ENCODE data around the gene ENTREP3. TPM values are rescaled to one million over a fixed set of nuclear protein-coding genes. Genes with fewer than 3 reads are reported as not detected.

Gene ENTREP3
- total and polyA plus RNA-seq, 7 donors: 17.6 to 61.3 (median 21.3) TPM

- DNase-seq: peak in 1 of 2 donors; percentile 26
- no peak for ATAC-seq
- Histone ChIP-seq H3K4me1 (peaks cover 20% of the 10 kb centered on the region), H3K27me3 (ENCODE audit: insufficient read depth in 3 of 3, low read length in 2 of 3) (no peaks in the 10 kb centered on the region), H3K9me3 (no peaks in the 10 kb centered on the region), H3K4me3 (no peak overlapping the region), H3K36me3 (ENCODE audit: insufficient read depth in 1 of 2, low read depth in 1 of 2) (no peaks in the 10 kb centered on the region), H3K27ac (peak overlapping the region; percentile 71)
- no peak for TF ChIP-seq CTCF (IDR thresholded peaks at IDR 0.05)
- 88 to 89% (median 89%) methylated on average over 15 of the region's 15 CpGs for WGBS, 3 donors
- intact Hi-C loops (cut with DNase I): no loop called here
Measured at GRCh38 chr1:155197901-155198546, 57.3 kb downstream of the ENTREP3 start.

Other genes starting within 250 kb of the ENTREP3 start
- gene DCST2, start 221.7 kb downstream of the ENTREP3 start, total RNA-seq: under 1 TPM in 2 of 4 donors, not detected in 2; 0.19 to 0.56 TPM
- gene DCST2, start 221.7 kb downstream of the ENTREP3 start, polyA plus RNA-seq: under 1 TPM; 0.04 to 0.38 (median 0.07) TPM
- gene DCST1, start 221.7 kb downstream of the ENTREP3 start, total RNA-seq: under 1 TPM in 2 of 4 donors, not detected in 2; 0.12 to 0.34 TPM
- gene DCST1, start 221.7 kb downstream of the ENTREP3 start, polyA plus RNA-seq: not detected
- 10 to 100 TPM; 38.4 to 50.9 (median 49.3) TPM for gene ADAM15, start 204.2 kb downstream of the ENTREP3 start, total RNA-seq
- gene ADAM15, start 204.2 kb downstream of the ENTREP3 start, polyA plus RNA-seq: 10 to 100 TPM; 33.2 to 45.4 (median 41.0) TPM
- 1 to 10 TPM in 1 of 4 donors, under 1 TPM in 3; 0.69 to 1.1 (median 0.77) TPM for gene EFNA4, start 191.7 kb downstream of the ENTREP3 start, total RNA-seq
- 1 to 10 TPM in 2 of 3 donors, under 1 TPM in 1; 0.39 to 1.3 (median 1.2) TPM for gene EFNA4, start 191.7 kb downstream of the ENTREP3 start, polyA plus RNA-seq
- gene EFNA3, start 176.6 kb downstream of the ENTREP3 start, total RNA-seq: under 1 TPM in 3 of 4 donors, not detected in 1; 0.32 to 0.69 (median 0.57) TPM
- gene EFNA3, start 176.6 kb downstream of the ENTREP3 start, polyA plus RNA-seq: under 1 TPM; 0.17 to 1.00 (median 0.39) TPM
- 10 to 100 TPM; 11.4 to 42.6 (median 33.0) TPM for gene EFNA1, start 127.6 kb downstream of the ENTREP3 start, total RNA-seq
- gene EFNA1, start 127.6 kb downstream of the ENTREP3 start, polyA plus RNA-seq: 10 to 100 TPM in 2 of 3 donors, 1 to 10 TPM in 1; 5.5 to 15.0 (median 12.4) TPM
- 1 to 10 TPM; 6.7 to 8.4 (median 7.8) TPM for gene SLC50A1, start 119.6 kb downstream of the ENTREP3 start, total RNA-seq
- gene SLC50A1, start 119.6 kb downstream of the ENTREP3 start, polyA plus RNA-seq: 10 to 100 TPM in 2 of 3 donors, 1 to 10 TPM in 1; 7.5 to 16.2 (median 10.8) TPM
- gene DPM3, start 115.0 kb downstream of the ENTREP3 start, total RNA-seq: 10 to 100 TPM; 47.0 to 54.5 (median 50.0) TPM
- gene DPM3, start 115.0 kb downstream of the ENTREP3 start, polyA plus RNA-seq: 100 to 1,000 TPM; 110 to 123 (median 122) TPM
- 100 to 1,000 TPM; 115 to 152 (median 118) TPM for gene KRTCAP2, start 82.2 kb downstream of the ENTREP3 start, total RNA-seq
- gene KRTCAP2, start 82.2 kb downstream of the ENTREP3 start, polyA plus RNA-seq: 100 to 1,000 TPM; 137 to 171 (median 149) TPM
- gene TRIM46, start 81.6 kb downstream of the ENTREP3 start, total RNA-seq: under 1 TPM in 2 of 4 donors, not detected in 2; 0.15 to 0.16 TPM
- gene TRIM46, start 81.6 kb downstream of the ENTREP3 start, polyA plus RNA-seq: under 1 TPM in 2 of 3 donors, not detected in 1; 0.03 TPM
- gene THBS3, start 47.6 kb downstream of the ENTREP3 start, total RNA-seq: 1 to 10 TPM; 3.1 to 8.1 (median 4.5) TPM
- gene THBS3, start 47.6 kb downstream of the ENTREP3 start, polyA plus RNA-seq: 1 to 10 TPM; 2.8 to 3.5 (median 2.8) TPM
- gene MTX1, start 46.8 kb downstream of the ENTREP3 start, total RNA-seq: 10 to 100 TPM in 3 of 4 donors, 1 to 10 TPM in 1; 8.1 to 17.7 (median 14.0) TPM
- gene MTX1, start 46.8 kb downstream of the ENTREP3 start, polyA plus RNA-seq: 10 to 100 TPM; 25.8 to 47.1 (median 27.4) TPM
- gene SCAMP3, start 6.9 kb upstream of the ENTREP3 start, total RNA-seq: 10 to 100 TPM; 49.5 to 70.7 (median 57.2) TPM
- 100 to 1,000 TPM in 2 of 3 donors, 10 to 100 TPM in 1; 75.0 to 159 (median 108) TPM for gene SCAMP3, start 6.9 kb upstream of the ENTREP3 start, polyA plus RNA-seq
- gene CLK2, start 18.0 kb upstream of the ENTREP3 start, total RNA-seq: 10 to 100 TPM; 11.7 to 28.5 (median 22.7) TPM
- gene CLK2, start 18.0 kb upstream of the ENTREP3 start, polyA plus RNA-seq: 10 to 100 TPM; 15.2 to 20.9 (median 15.3) TPM
- gene HCN3, start 22.0 kb upstream of the ENTREP3 start, total RNA-seq: under 1 TPM in 3 of 4 donors, not detected in 1; 0.27 to 0.82 (median 0.32) TPM
- under 1 TPM; 0.38 to 0.97 (median 0.52) TPM for gene HCN3, start 22.0 kb upstream of the ENTREP3 start, polyA plus RNA-seq
- gene PKLR, start 46.0 kb upstream of the ENTREP3 start, total RNA-seq: not detected
- gene PKLR, start 46.0 kb upstream of the ENTREP3 start, polyA plus RNA-seq: under 1 TPM in 1 of 3 donors, not detected in 2; 0.01 TPM
- 10 to 100 TPM; 46.2 to 60.8 (median 48.8) TPM for gene FDPS, start 53.4 kb upstream of the ENTREP3 start, total RNA-seq
- gene FDPS, start 53.4 kb upstream of the ENTREP3 start, polyA plus RNA-seq: 10 to 100 TPM; 53.7 to 85.2 (median 54.9) TPM
- 10 to 100 TPM in 1 of 4 donors, 1 to 10 TPM in 3; 6.5 to 14.2 (median 8.7) TPM for gene RUSC1, start 65.4 kb upstream of the ENTREP3 start, total RNA-seq
- gene RUSC1, start 65.4 kb upstream of the ENTREP3 start, polyA plus RNA-seq: 10 to 100 TPM; 10.3 to 21.6 (median 16.4) TPM

All from psoas muscle (tissue), 8 donors.